ENCODE data around the gene MAD1L1.

DNA sequence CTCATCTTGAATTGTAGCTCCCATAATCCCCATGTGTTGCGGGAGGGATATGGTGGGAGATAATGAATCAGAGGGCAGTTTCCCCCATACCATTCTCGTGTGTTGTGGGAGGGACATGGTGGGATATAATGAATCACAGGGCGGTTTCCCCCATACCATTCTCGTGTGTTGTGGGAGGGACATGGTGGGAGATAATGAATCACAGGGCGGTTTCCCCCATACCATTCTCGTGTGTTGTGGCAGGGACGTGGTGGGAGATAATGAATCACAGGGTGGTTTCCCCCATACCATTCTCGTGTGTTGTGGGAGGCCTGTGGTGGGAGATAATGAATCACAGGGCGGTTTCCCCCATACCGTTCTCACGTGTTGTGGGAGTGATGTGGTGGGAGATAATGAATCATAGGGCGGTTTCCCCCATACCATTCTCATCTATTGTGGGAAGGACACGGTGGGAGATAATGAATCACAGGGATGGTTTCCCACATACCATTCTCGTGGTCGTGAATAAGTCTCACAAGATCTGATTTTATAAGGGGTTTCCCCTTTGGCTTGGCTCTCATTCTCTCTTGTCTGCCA lies 271.0 kb downstream of the MAD1L1 start:
- TF ChIP-seq SNAI2 (CRISPR knock-in tag; IDR thresholded peaks at IDR 0.05): no peak
- TF ChIP-seq, protein P1, sequence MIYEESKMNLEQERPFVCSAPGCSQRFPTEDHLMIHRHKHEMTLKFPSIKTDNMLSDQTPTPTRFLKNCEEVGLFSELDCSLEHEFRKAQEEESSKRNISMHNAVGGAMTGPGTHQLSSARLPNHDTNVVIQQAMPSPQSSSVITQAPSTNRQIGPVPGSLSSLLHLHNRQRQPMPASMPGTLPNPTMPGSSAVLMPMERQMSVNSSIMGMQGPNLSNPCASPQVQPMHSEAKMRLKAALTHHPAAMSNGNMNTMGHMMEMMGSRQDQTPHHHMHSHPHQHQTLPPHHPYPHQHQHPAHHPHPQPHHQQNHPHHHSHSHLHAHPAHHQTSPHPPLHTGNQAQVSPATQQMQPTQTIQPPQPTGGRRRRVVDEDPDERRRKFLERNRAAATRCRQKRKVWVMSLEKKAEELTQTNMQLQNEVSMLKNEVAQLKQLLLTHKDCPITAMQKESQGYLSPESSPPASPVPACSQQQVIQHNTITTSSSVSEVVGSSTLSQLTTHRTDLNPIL (CRISPR knock-in tag; IDR thresholded peaks at IDR 0.05; ENCODE audit: low read depth): no peak
- TF ChIP-seq ZNF8 (CRISPR knock-in tag; IDR thresholded peaks at IDR 0.05): no peak

All from SK-N-SH treated with all-trans-retinoic acid at 6 μM for 48 hours (cell line).